ENCODE measurements around the gene RALB.
"Not testable (repeated sequence)": the region's sequence is repeated elsewhere in the genome, so short reads cannot be mapped to it uniquely, and the experiment has no call there.

The RALB gene

DNA sequence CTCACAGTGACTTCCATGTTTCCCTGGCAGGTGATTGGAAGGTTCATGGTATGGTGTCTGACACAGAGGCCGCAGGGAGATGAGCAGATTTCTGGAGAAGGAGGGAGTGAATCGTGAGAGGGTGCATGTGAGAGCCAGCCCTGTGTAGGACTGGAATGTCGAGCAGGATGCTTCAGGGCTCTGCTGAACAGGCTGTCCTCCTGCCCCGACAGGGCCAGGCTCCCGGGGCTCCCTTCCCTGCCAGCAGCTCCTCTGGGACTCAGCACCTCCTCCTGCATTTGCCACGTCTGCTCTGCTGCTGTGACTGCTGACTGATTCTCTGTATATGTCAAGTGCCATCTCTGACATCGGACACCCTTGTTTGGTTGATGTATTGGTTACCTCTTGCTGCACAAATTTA is 54.8 kb downstream of the RALB start:
- H3K27me3 ChIP-seq (ENCODE audit: insufficient read depth, low read length, poor library complexity) = no peaks in the 10 kb centered on the region
- H4K8ac ChIP-seq (ENCODE audit: low read depth, low read length) = no peak overlapping the region
- no peak overlapping the region for H3K9ac ChIP-seq (ENCODE audit: low read length)
- H3K4me3 ChIP-seq (ENCODE audit: low read length) = no peak overlapping the region
- H3K4ac ChIP-seq (ENCODE audit: low read depth, low read length) = no peak overlapping the region
- no peak overlapping the region for H3K4me2 ChIP-seq (ENCODE audit: low read length)
- H2BK15ac ChIP-seq (replicated peaks; ENCODE audit: low read depth) = no peak overlapping the region
- H2BK120ac ChIP-seq (ENCODE audit: low read depth, low read length) = no peak overlapping the region
- H3K23ac ChIP-seq (ENCODE audit: low read length) = no peak overlapping the region
- no peaks in the 10 kb centered on the region for H3K36me3 ChIP-seq (ENCODE audit: control insufficient read depth, insufficient read depth, low read length)
- DNase-seq = no peak
- H3K79me1 ChIP-seq (ENCODE audit: low read length) = no peaks in the 10 kb centered on the region
- no peak overlapping the region for H2BK5ac ChIP-seq (ENCODE audit: low read length)
- no peak overlapping the region for H3K27ac ChIP-seq (ENCODE audit: low read depth, low read length)
- no CpG with 5 or more reads among the region's 7 CpGs for WGBS (ENCODE audit: extremely low coverage, insufficient coverage, low lambda C conversion rate)
- H2AK5ac ChIP-seq (ENCODE audit: low read length) = no peak overlapping the region
- no peaks in the 10 kb centered on the region for H3K4me1 ChIP-seq (ENCODE audit: control insufficient read depth, low read depth, low read length)
- H3K79me2 ChIP-seq (ENCODE audit: control insufficient read depth, insufficient read depth, low read length) = no peaks in the 10 kb centered on the region
- no peak overlapping the region for H4K5ac ChIP-seq (ENCODE audit: low read length)
- no peak overlapping the region for H3K18ac ChIP-seq (ENCODE audit: low read length)
- no peak overlapping the region for H3K56ac ChIP-seq (ENCODE audit: low read length)

DNA sequence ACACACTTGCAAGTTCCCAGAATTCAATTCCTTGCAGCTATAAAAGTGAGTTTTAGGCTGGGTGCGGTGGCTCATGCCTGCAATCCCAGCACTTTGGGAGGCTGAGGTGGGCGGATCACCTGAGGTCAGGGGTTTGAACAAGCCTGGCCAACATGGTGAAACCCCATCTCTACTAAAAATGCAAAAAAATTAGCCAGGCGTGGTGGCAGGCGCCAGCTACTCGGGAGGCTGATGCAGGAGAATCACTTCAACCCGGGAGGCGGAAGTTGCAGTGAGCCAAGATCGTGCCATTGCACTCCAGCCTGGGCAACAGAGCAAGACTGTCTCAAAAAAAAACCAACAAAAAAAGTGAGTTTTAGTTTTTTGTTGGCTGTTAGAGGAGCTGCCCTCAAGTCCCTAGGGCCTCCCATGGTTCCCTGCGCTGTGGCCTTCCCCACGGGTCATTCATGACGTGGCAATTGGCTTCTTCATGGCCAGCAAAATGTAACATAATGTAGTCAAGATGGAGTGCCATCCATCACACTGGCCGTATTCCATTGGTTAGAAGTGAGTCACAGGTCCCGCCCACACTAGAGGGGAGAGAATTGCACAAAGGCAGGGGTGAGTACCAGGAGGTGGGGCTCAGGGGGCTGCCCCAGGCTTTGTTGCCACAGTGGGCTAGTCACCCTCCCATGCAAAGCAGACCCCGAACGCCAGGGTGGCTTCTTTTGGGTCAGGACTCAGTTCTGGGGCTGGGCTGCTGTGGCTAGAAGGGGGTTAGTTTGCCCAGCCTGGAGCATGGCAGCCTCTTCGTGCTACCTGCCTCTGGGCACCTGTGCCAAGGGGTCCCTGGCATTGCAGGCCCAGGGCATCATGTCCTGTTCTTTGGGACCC is 55.6 kb downstream of the RALB start:
- no CpG with 5 or more reads among the region's 16 CpGs for WGBS (ENCODE audit: extremely low coverage, insufficient coverage, low lambda C conversion rate)
- H4K8ac ChIP-seq (ENCODE audit: low read depth, low read length) = no peak overlapping the region

DNA sequence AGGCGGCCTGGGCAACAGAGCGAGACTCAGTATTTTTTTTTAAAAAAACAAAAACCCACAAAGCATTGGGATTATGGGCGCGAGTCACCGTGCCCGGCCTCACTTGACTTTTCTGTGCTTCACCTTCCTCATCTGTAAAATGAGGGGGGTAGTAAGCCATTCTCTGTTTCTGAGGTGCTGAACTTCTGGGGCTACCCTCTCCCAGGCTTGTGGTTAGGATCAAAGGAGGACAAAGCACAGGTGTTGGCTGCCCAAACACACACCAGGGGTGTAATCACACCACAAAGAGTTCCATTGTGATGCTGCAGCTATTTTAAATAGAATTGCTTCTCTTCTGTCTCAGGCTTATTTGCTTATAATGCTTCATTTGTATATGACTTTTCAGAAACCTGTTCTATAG is 57.5 kb downstream of the RALB start:
- Histone ChIP-seq H3K27me3 (ENCODE audit: insufficient read depth, low read length, poor library complexity) (no peaks in the 10 kb centered on the region), H3K56ac (ENCODE audit: low read length) (no peak overlapping the region), H3K9ac (ENCODE audit: low read length) (no peak overlapping the region), H2AK5ac (ENCODE audit: low read length) (no peak overlapping the region), H4K5ac (ENCODE audit: low read length) (no peak overlapping the region), H3K18ac (ENCODE audit: low read length) (no peak overlapping the region), H2BK5ac (ENCODE audit: low read length) (no peak overlapping the region), H4K8ac (ENCODE audit: low read depth, low read length) (no peak overlapping the region), H3K4me3 (ENCODE audit: low read length) (no peak overlapping the region), H3K27ac (ENCODE audit: low read depth, low read length) (no peak overlapping the region), H3K4me2 (ENCODE audit: low read length) (no peak overlapping the region), H2BK15ac (replicated peaks; ENCODE audit: low read depth) (no peak overlapping the region), H2BK120ac (ENCODE audit: low read depth, low read length) (no peak overlapping the region), H3K4me1 (ENCODE audit: control insufficient read depth, low read depth, low read length) (no peaks in the 10 kb centered on the region), H3K4ac (ENCODE audit: low read depth, low read length) (no peak overlapping the region), H3K79me2 (ENCODE audit: control insufficient read depth, insufficient read depth, low read length) (no peaks in the 10 kb centered on the region), H3K79me1 (ENCODE audit: low read length) (no peaks in the 10 kb centered on the region), H3K36me3 (ENCODE audit: control insufficient read depth, insufficient read depth, low read length) (no peaks in the 10 kb centered on the region), H3K23ac (ENCODE audit: low read length) (no peak overlapping the region)
- peak; percentile 38 for DNase-seq
- WGBS (ENCODE audit: extremely low coverage, insufficient coverage, low lambda C conversion rate) = no CpG with 5 or more reads among the region's 6 CpGs

More for the DNA sequence above, 55.6 kb downstream of the RALB start:
- H3K27me3 ChIP-seq (ENCODE audit: insufficient read depth, low read length, poor library complexity) = no peaks in the 10 kb centered on the region
- H2BK120ac ChIP-seq (ENCODE audit: low read depth, low read length) = no peak overlapping the region
- no peak overlapping the region for H3K23ac ChIP-seq (ENCODE audit: low read length)
- no peak overlapping the region for H3K27ac ChIP-seq (ENCODE audit: low read depth, low read length)
- H3K79me1 ChIP-seq (ENCODE audit: low read length) = no peaks in the 10 kb centered on the region
- H2BK5ac ChIP-seq (ENCODE audit: low read length) = no peak overlapping the region
- no peaks in the 10 kb centered on the region for H3K79me2 ChIP-seq (ENCODE audit: control insufficient read depth, insufficient read depth, low read length)
- no peaks in the 10 kb centered on the region for H3K36me3 ChIP-seq (ENCODE audit: control insufficient read depth, insufficient read depth, low read length)
- no peak overlapping the region for H2AK5ac ChIP-seq (ENCODE audit: low read length)
- no peak overlapping the region for H3K18ac ChIP-seq (ENCODE audit: low read length)
- no peaks in the 10 kb centered on the region for H3K4me1 ChIP-seq (ENCODE audit: control insufficient read depth, low read depth, low read length)
- no peak for DNase-seq
- no peak overlapping the region for H2BK15ac ChIP-seq (replicated peaks; ENCODE audit: low read depth)
- H3K4me2 ChIP-seq (ENCODE audit: low read length) = no peak overlapping the region
- no peak overlapping the region for H3K56ac ChIP-seq (ENCODE audit: low read length)
- H3K4me3 ChIP-seq (ENCODE audit: low read length) = no peak overlapping the region
- H3K4ac ChIP-seq (ENCODE audit: low read depth, low read length) = no peak overlapping the region
- no peak overlapping the region for H3K9ac ChIP-seq (ENCODE audit: low read length)
- H4K5ac ChIP-seq (ENCODE audit: low read length) = no peak overlapping the region

DNA sequence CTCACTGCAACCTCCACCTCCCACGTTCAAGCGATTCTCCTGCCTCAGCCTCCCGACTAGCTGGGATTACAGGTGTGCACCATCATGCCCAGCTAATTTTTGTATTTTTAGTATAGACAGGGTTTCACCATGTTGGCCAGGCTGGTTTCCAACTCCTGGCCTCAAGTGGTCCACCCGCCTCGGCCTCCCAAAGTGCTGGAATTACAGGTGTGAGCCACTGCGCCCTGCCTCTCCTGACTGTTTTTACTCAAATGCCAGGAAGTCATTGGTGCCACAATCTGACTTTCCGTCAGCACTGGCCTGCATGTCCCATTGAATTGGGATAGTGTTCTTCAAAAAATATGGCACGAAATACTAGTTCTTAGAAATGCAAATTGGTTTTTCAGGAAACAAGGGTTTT is 58.2 kb downstream of the RALB start:
- H3K56ac ChIP-seq (ENCODE audit: low read length); H3K4me1 ChIP-seq (ENCODE audit: control insufficient read depth, low read depth, low read length); H3K36me3 ChIP-seq (ENCODE audit: control insufficient read depth, insufficient read depth, low read length); DNase-seq; H3K4me3 ChIP-seq (ENCODE audit: low read length); H4K8ac ChIP-seq (ENCODE audit: low read depth, low read length); H2BK120ac ChIP-seq (ENCODE audit: low read depth, low read length); H3K4ac ChIP-seq (ENCODE audit: low read depth, low read length); H2BK15ac ChIP-seq (replicated peaks; ENCODE audit: low read depth); H2BK5ac ChIP-seq (ENCODE audit: low read length); H3K79me2 ChIP-seq (ENCODE audit: control insufficient read depth, insufficient read depth, low read length); H3K27me3 ChIP-seq (ENCODE audit: insufficient read depth, low read length, poor library complexity); H2AK5ac ChIP-seq (ENCODE audit: low read length); H3K4me2 ChIP-seq (ENCODE audit: low read length); H3K18ac ChIP-seq (ENCODE audit: low read length); H4K5ac ChIP-seq (ENCODE audit: low read length); H3K9ac ChIP-seq (ENCODE audit: low read length); H3K27ac ChIP-seq (ENCODE audit: low read depth, low read length); H3K79me1 ChIP-seq (ENCODE audit: low read length); H3K23ac ChIP-seq (ENCODE audit: low read length): not testable (repeated sequence)
- no CpG with 5 or more reads among the region's 8 CpGs for whole genome bisulfite sequencing (ENCODE audit: extremely low coverage, insufficient coverage, low lambda C conversion rate)

DNA sequence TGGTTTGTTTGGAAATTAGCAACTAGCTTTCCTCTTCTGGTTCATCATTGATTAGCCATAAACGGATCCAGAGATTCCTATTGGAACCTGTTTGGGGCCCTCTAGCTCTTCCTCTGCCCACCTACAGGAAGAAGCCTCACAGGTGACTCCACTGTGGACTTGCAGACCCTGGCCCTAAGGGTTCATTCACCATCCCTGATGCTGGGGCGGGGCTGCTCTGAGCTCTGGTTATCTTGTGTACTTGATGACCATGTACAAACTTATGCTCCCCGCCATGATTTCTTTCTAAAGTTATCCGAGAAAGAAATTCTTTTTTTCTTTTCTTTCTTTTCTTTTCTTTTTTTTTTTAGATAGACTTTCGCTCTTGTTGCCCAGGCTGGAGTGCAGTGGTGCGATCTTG is 59.4 kb downstream of the RALB start:
- no peak overlapping the region for H4K8ac ChIP-seq (ENCODE audit: low read depth, low read length)
- no peak overlapping the region for H3K56ac ChIP-seq (ENCODE audit: low read length)

More for the DNA sequence above, 59.4 kb downstream of the RALB start:
- Histone ChIP-seq H3K27me3 (ENCODE audit: insufficient read depth, low read length, poor library complexity) (no peaks in the 10 kb centered on the region), H3K79me2 (ENCODE audit: control insufficient read depth, insufficient read depth, low read length) (no peaks in the 10 kb centered on the region), H3K23ac (ENCODE audit: low read length) (no peak overlapping the region), H3K4ac (ENCODE audit: low read depth, low read length) (no peak overlapping the region), H3K27ac (ENCODE audit: low read depth, low read length) (no peak overlapping the region), H2BK15ac (replicated peaks; ENCODE audit: low read depth) (no peak overlapping the region), H3K79me1 (ENCODE audit: low read length) (no peaks in the 10 kb centered on the region), H2BK120ac (ENCODE audit: low read depth, low read length) (no peak overlapping the region), H3K9ac (ENCODE audit: low read length) (no peak overlapping the region), H3K18ac (ENCODE audit: low read length) (no peak overlapping the region), H3K4me1 (ENCODE audit: control insufficient read depth, low read depth, low read length) (no peaks in the 10 kb centered on the region), H2BK5ac (ENCODE audit: low read length) (no peak overlapping the region), H4K5ac (ENCODE audit: low read length) (no peak overlapping the region), H3K4me2 (ENCODE audit: low read length) (no peak overlapping the region), H2AK5ac (ENCODE audit: low read length) (no peak overlapping the region), H3K4me3 (ENCODE audit: low read length) (no peak overlapping the region), H3K36me3 (ENCODE audit: control insufficient read depth, insufficient read depth, low read length) (no peaks in the 10 kb centered on the region)
- no CpG with 5 or more reads among the region's 6 CpGs for WGBS (ENCODE audit: extremely low coverage, insufficient coverage, low lambda C conversion rate)
- no peak for DNase-seq
